H9 (cell line): ENCODE measurements around the gene SEMA3E. TPM values are rescaled to one million over a fixed set of nuclear protein-coding genes. Genes with fewer than 3 reads are reported as not detected.
A peak's percentile ranks its signal among the peaks of the same experiment; 100 is the strongest.

Source experiments
- DNase-seq: peaks from one replicate; pipeline ENCODE4 v3.0.0-alpha.2; 2017
- H2AFZ ChIP-seq: one replicate; pipeline ENCODE4 v1.6.1; 2013; ENCODE audit warnings: mild to moderate bottlenecking, low read length, control low read depth, moderate library complexity
- H2AK5ac ChIP-seq: 2 replicates; pipeline ENCODE4 v1.6.1; 2013; ENCODE audit warnings: low read length, control low read depth, mixed read lengths; ENCODE audit not compliant: insufficient read length
- H2BK120ac ChIP-seq: one replicate; pipeline ENCODE4 v1.6.1; 2013; ENCODE audit warnings: low read depth, mild to moderate bottlenecking, low read length, control low read depth, inconsistent platforms; ENCODE audit not compliant: poor library complexity, severe bottlenecking
- H2BK12ac ChIP-seq: 2 replicates; pipeline ENCODE4 v1.6.1; 2013; ENCODE audit warnings: low read length, control low read depth, mixed read lengths, low read depth; ENCODE audit not compliant: insufficient read length
- H2BK15ac ChIP-seq: 2 replicates; pipeline ENCODE4 v1.6.1; 2013; ENCODE audit warnings: low read depth, low read length, control low read depth
- H2BK20ac ChIP-seq: one replicate; pipeline ENCODE4 v1.6.1; 2013; ENCODE audit warnings: low read depth, mild to moderate bottlenecking, low read length, control low read depth, inconsistent platforms; ENCODE audit not compliant: poor library complexity, severe bottlenecking
- H2BK5ac ChIP-seq: 2 replicates; pipeline ENCODE4 v1.6.1; 2013; ENCODE audit warnings: low read length, control low read depth, mixed read lengths; ENCODE audit not compliant: insufficient read length
- H3K14ac ChIP-seq: 2 replicates; pipeline ENCODE4 v1.6.1; 2013; ENCODE audit warnings: low read length, control low read depth; ENCODE audit not compliant: insufficient read depth
- H3K18ac ChIP-seq: 2 replicates; pipeline ENCODE4 v1.6.1; 2013; ENCODE audit warnings: low read depth, mild to moderate bottlenecking, mixed read lengths, low read length, control low read depth; ENCODE audit not compliant: insufficient read length
- H3K23ac ChIP-seq: 2 replicates; pipeline ENCODE4 v1.6.1; 2013; ENCODE audit warnings: low read length, control low read depth, mixed read lengths, low read depth; ENCODE audit not compliant: insufficient read length
- H3K23me2 ChIP-seq: 2 replicates; pipeline ENCODE4 v1.6.1; 2013; ENCODE audit warnings: low read depth, mild to moderate bottlenecking, mixed read lengths, low read length, control low read depth; ENCODE audit not compliant: insufficient read length, poor library complexity, severe bottlenecking
- H3K27ac ChIP-seq: 2 replicates; pipeline ENCODE4 v1.5.1; 2013; ENCODE audit warnings: low read length, control low read depth, mixed read lengths, low read depth; ENCODE audit not compliant: insufficient read length
- H3K27me3 ChIP-seq: 2 replicates; pipeline ENCODE4 v1.6.1; 2013; ENCODE audit warnings: low read length, control low read depth, inconsistent platforms; ENCODE audit not compliant: insufficient read depth
- H3K4ac ChIP-seq: 2 replicates; pipeline ENCODE4 v1.6.1; 2013; ENCODE audit warnings: low read depth, mild to moderate bottlenecking, control low read depth, inconsistent platforms, low read length, moderate library complexity
- H3K4me1 ChIP-seq: 2 replicates; pipeline ENCODE4 v1.6.1; 2013; ENCODE audit warnings: low read length, control low read depth, inconsistent platforms; ENCODE audit not compliant: insufficient read depth
- H3K4me2 ChIP-seq: 2 replicates; pipeline ENCODE4 v1.6.1; 2013; ENCODE audit warnings: low read length, control low read depth, mixed read lengths; ENCODE audit not compliant: insufficient read length, insufficient read depth
- H3K56ac ChIP-seq: 2 replicates; pipeline ENCODE4 v1.6.1; 2013; ENCODE audit warnings: low read depth, mild to moderate bottlenecking, mixed read lengths, low read length, control low read depth; ENCODE audit not compliant: insufficient read length
- H3K79me1 ChIP-seq: 2 replicates; pipeline ENCODE4 v1.6.1; 2013; ENCODE audit warnings: low read depth, mild to moderate bottlenecking, moderate library complexity, low read length, control low read depth, inconsistent platforms; ENCODE audit not compliant: insufficient read depth, poor library complexity, severe bottlenecking
- H3K79me2 ChIP-seq: 2 replicates; pipeline ENCODE4 v1.6.1; 2013; ENCODE audit warnings: low read length, control low read depth, inconsistent platforms; ENCODE audit not compliant: insufficient read depth
- H3K9ac ChIP-seq: 2 replicates; pipeline ENCODE4 v1.6.1; 2013; ENCODE audit warnings: low read length, control low read depth, mixed read lengths; ENCODE audit not compliant: insufficient read length; ENCODE audit errors: extremely low read depth
- H3K9me3 ChIP-seq: one replicate; pipeline ENCODE4 v1.6.1; 2013; ENCODE audit warnings: low read depth, low read length, inconsistent platforms; ENCODE audit not compliant: control insufficient read depth
- H3T11ph ChIP-seq: one replicate; pipeline ENCODE4 v1.6.1; 2013; ENCODE audit warnings: mild to moderate bottlenecking, low read length, control low read depth, inconsistent platforms
- H4K20me1 ChIP-seq: one replicate; pipeline ENCODE4 v1.6.1; 2013; ENCODE audit not compliant: control insufficient read depth, insufficient read length, insufficient read depth
- H4K5ac ChIP-seq: 2 replicates; pipeline ENCODE4 v1.6.1; 2013; ENCODE audit warnings: low read depth, mild to moderate bottlenecking, mixed read lengths, low read length, control low read depth; ENCODE audit not compliant: insufficient read length
- H4K8ac ChIP-seq: replicated peaks from 2 replicates; pipeline ENCODE4 v1.6.1; 2013; ENCODE audit warnings: low read length, control low read depth, mixed read lengths, low read depth; ENCODE audit not compliant: insufficient read length
- H4K91ac ChIP-seq: 2 replicates; pipeline ENCODE4 v1.6.1; 2013; ENCODE audit warnings: low read depth, mild to moderate bottlenecking, moderate library complexity, mixed read lengths, low read length, control low read depth; ENCODE audit not compliant: insufficient read length
- H3K27ac Mint-ChIP-seq, 3 experiments: 2 replicates in 2 of 3; 3 replicates in 1 of 3; pipeline ENCODE4 v1.8.0; 2020 to 2021; ENCODE audit warnings: mixed read lengths in 3 of 3, mild to moderate bottlenecking in 1 of 3, moderate library complexity in 1 of 3
- H3K27me3 Mint-ChIP-seq: 2 replicates; pipeline ENCODE4 v1.8.0; 2021; ENCODE audit warnings: low read depth, mild to moderate bottlenecking, moderate library complexity, mixed read lengths
- H3K36me3 Mint-ChIP-seq, 3 experiments: 2 replicates in 2 of 3; 3 replicates in 1 of 3; pipeline ENCODE4 v1.8.0; 2020 to 2021; ENCODE audit warnings: low read depth in 3 of 3, mixed read lengths in 3 of 3; ENCODE audit not compliant: insufficient read depth in 1 of 3
- H3K4me1 Mint-ChIP-seq, 2 experiments: 2 replicates each; pipeline ENCODE4 v1.8.0; 2020; ENCODE audit warnings: mixed read lengths in 2 of 2
- H3K4me3 Mint-ChIP-seq, 2 experiments: 2 replicates in 1 of 2; 3 replicates in 1 of 2; pipeline ENCODE4 v1.8.0; 2020 to 2021; ENCODE audit warnings: mild to moderate bottlenecking in 2 of 2, mixed read lengths in 2 of 2, moderate library complexity in 1 of 2
- H3K9me3 Mint-ChIP-seq, 2 experiments: 2 replicates in 1 of 2; 3 replicates in 1 of 2; pipeline ENCODE4 v1.8.0; 2020; ENCODE audit warnings: mild to moderate bottlenecking in 2 of 2, mixed read lengths in 2 of 2, moderate library complexity in 1 of 2
- total RNA-seq: library from RNA; stranded (reverse); gene quantifications from 2 replicates; pipeline ENCODE4 v1.2.1, GENCODE V29; 2021
- TF ChIP-seq, protein P1 (sequence below): fragments of 200-600 bp; sonication (generic); conservative IDR thresholded peaks from 3 replicates; pipeline ENCODE4 v1.8.0; 2021; ENCODE audit warnings: antibody characterized with exemption, mild to moderate bottlenecking

Gene SEMA3E
- total RNA-seq, 1 experiment from 2014 or later = 0.39 TPM

GRCh38 chr7:83613232-83613631, 35.7 kb downstream of the SEMA3E start:
- Histone ChIP-seq H3K9ac (no peak overlapping the region), H4K20me1 (no peaks in the 10 kb centered on the region), H3K56ac (no peak overlapping the region), H2BK12ac (no peak overlapping the region), H3K18ac (no peak overlapping the region), H2BK120ac (no peak overlapping the region), H2BK20ac (no peak overlapping the region), H3K9me3 (no peaks in the 10 kb centered on the region), H3K23ac (no peak overlapping the region), H3K14ac (no peak overlapping the region), H3K4me1 (peaks cover 7% of the 10 kb centered on the region), H2AFZ (no peak overlapping the region), H3K79me1 (no peaks in the 10 kb centered on the region), H3K27ac (no peak overlapping the region), H4K5ac (no peak overlapping the region), H3K4ac (no peak overlapping the region), H2BK5ac (no peak overlapping the region), H3K23me2 (no peaks in the 10 kb centered on the region), H3T11ph (no peak overlapping the region), H2AK5ac (no peak overlapping the region), H4K91ac (no peak overlapping the region), H2BK15ac (no peak overlapping the region), H3K27me3 (no peaks in the 10 kb centered on the region), H3K4me2 (no peak overlapping the region), H3K79me2 (no peaks in the 10 kb centered on the region), H4K8ac (no peak overlapping the region)
- H3K36me3 Mint-ChIP-seq = no peaks in the 10 kb centered on the region
- H3K27ac Mint-ChIP-seq = peak overlapping the region in 2 of 3 experiments; percentile 60 to 82; a peak in 3 of 7 replicates
- DNase-seq = no peak
- no peak overlapping the region for H3K4me3 Mint-ChIP-seq
- H3K9me3 Mint-ChIP-seq = no peaks in the 10 kb centered on the region
- peaks cover 37 to 43% of the 10 kb centered on the region in 2 experiments for H3K4me1 Mint-ChIP-seq
- TF ChIP-seq, protein P1, sequence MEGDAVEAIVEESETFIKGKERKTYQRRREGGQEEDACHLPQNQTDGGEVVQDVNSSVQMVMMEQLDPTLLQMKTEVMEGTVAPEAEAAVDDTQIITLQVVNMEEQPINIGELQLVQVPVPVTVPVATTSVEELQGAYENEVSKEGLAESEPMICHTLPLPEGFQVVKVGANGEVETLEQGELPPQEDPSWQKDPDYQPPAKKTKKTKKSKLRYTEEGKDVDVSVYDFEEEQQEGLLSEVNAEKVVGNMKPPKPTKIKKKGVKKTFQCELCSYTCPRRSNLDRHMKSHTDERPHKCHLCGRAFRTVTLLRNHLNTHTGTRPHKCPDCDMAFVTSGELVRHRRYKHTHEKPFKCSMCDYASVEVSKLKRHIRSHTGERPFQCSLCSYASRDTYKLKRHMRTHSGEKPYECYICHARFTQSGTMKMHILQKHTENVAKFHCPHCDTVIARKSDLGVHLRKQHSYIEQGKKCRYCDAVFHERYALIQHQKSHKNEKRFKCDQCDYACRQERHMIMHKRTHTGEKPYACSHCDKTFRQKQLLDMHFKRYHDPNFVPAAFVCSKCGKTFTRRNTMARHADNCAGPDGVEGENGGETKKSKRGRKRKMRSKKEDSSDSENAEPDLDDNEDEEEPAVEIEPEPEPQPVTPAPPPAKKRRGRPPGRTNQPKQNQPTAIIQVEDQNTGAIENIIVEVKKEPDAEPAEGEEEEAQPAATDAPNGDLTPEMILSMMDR = no peak
- no peaks in the 10 kb centered on the region for H3K27me3 Mint-ChIP-seq
